SK-N-SH (cell line): Measurements from ENCODE around the gene MYO5C. TPM values are rescaled to one million over a fixed set of nuclear protein-coding genes. Genes with fewer than 3 reads are reported as not detected.

Source experiments
- CTCF ChIA-PET: fragments of 300-600, 350-600 bp; formaldehyde crosslinking; extraction: SDS; loops from one replicate; lab custom pipeline; 2021; lab: Yijun Ruan, JAX
- POLR2A ChIA-PET: fragments of 350-600 bp; sonication (Branson Sonifier 250); formaldehyde crosslinking; extraction: SDS; loops from one replicate; lab custom pipeline; 2020; ENCODE audit warnings: antibody characterized with exemption, inconsistent platforms; lab: Yijun Ruan, JAX
- DNase-seq: peaks from one replicate; pipeline ENCODE4 v3.0.0; 2012
- H2AFZ ChIP-seq: fragments of 200-600 bp; sonication (generic); 2 replicates; pipeline ENCODE4 v1.8.1; 2016; ENCODE audit warnings: antibody characterized with exemption, mild to moderate bottlenecking, low read depth
- H3F3A ChIP-seq: fragments of 200-600 bp; sonication (generic); replicated peaks from 2 replicates; pipeline ENCODE3; 2016; ENCODE audit warnings: antibody characterized with exemption, mild to moderate bottlenecking; ENCODE audit not compliant: insufficient read depth
- H3K27ac ChIP-seq, 2 experiments: fragments of 200-500 bp in 1 of 2; fragments of 200-600 bp in 1 of 2; sonication (Bioruptor generic) in 1 of 2; sonication (generic), shearing (Covaris generic) in 1 of 2; 2 replicates each; pipeline versions ENCODE4 v1.5.1 to v1.6.1; 2014 to 2016; ENCODE audit warnings: low read depth in 2 of 2, inconsistent platforms in 1 of 2, low read length in 1 of 2, mild to moderate bottlenecking in 1 of 2, mixed read lengths in 1 of 2
- H3K27me3 ChIP-seq: fragments of 200-600 bp; sonication (generic), shearing (Covaris generic); 2 replicates; pipeline ENCODE4 v1.6.1; 2016; ENCODE audit warnings: mixed run types; ENCODE audit not compliant: insufficient read depth
- H3K36me3 ChIP-seq, 2 experiments: fragments of 200-500 bp in 1 of 2; fragments of 200-600 bp in 1 of 2; sonication (Bioruptor generic) in 1 of 2; sonication (generic) in 1 of 2; replicated peaks in 1 of 2; 2 replicates each; pipeline versions ENCODE3 to v1.5.1; 2014 to 2016; ENCODE audit warnings: low read length in 1 of 2, mild to moderate bottlenecking in 1 of 2; ENCODE audit not compliant: insufficient read depth in 2 of 2, control insufficient read depth in 1 of 2
- H3K4me1 ChIP-seq, 2 experiments: fragments of 200-500 bp in 1 of 2; fragments of 200-600 bp in 1 of 2; sonication (Bioruptor generic) in 1 of 2; sonication (generic), shearing (Covaris generic) in 1 of 2; 2 replicates each; pipeline versions ENCODE4 v1.5.1 to v1.6.1; 2014 to 2016; ENCODE audit warnings: low read depth in 1 of 2, low read length in 1 of 2, mixed run types in 1 of 2; ENCODE audit not compliant: insufficient read depth in 2 of 2, control insufficient read depth in 1 of 2
- H3K4me2 ChIP-seq: fragments of 200-600 bp; sonication (generic), shearing (Covaris generic); 2 replicates; pipeline ENCODE4 v1.6.1; 2017; ENCODE audit warnings: mixed run types
- H3K4me3 ChIP-seq, 2 experiments: fragments of 200-500 bp in 1 of 2; fragments of 200-600 bp in 1 of 2; sonication (Bioruptor generic) in 1 of 2; sonication (generic), shearing (Covaris generic) in 1 of 2; 2 replicates each; pipeline versions ENCODE4 v1.5.1 to v1.8.1; 2014 to 2016; ENCODE audit warnings: low read depth in 2 of 2, inconsistent platforms in 1 of 2, low read length in 1 of 2, mild to moderate bottlenecking in 1 of 2, mixed read lengths in 1 of 2, moderate library complexity in 1 of 2
- H3K79me2 ChIP-seq: fragments of 200-600 bp; sonication (generic); 2 replicates; pipeline ENCODE4 v1.8.1; 2017; ENCODE audit warnings: mild to moderate bottlenecking; ENCODE audit not compliant: insufficient read depth
- H3K9ac ChIP-seq: fragments of 200-600 bp; sonication (generic); 2 replicates; pipeline ENCODE4 v1.6.1; 2017; ENCODE audit warnings: mixed run types
- H3K9me2 ChIP-seq: fragments of 200-600 bp; sonication (generic); 2 replicates; pipeline ENCODE4 v1.6.1; 2017; ENCODE audit warnings: mixed run types
- H3K9me3 ChIP-seq: fragments of 200-600 bp; sonication (generic); 2 replicates; pipeline ENCODE4 v1.6.1; 2017; ENCODE audit warnings: mixed run types, mild to moderate bottlenecking, moderate library complexity
- H4K20me1 ChIP-seq: fragments of 200-600 bp; sonication (generic); 2 replicates; pipeline ENCODE4 v1.6.1; 2017; ENCODE audit warnings: mild to moderate bottlenecking, mixed run types; ENCODE audit not compliant: insufficient read depth
- CHD2 ChIP-seq: fragments of 150-350 bp; IDR thresholded peaks from 2 replicates; pipeline ENCODE4 v1.6.1; 2018; ENCODE audit warnings: low read length; ENCODE audit not compliant: partially characterized antibody
- EZH2phosphoT487 ChIP-seq: fragments of 200-600 bp; sonication (generic); IDR thresholded peaks from 2 replicates; pipeline ENCODE4 v1.6.1; 2017; ENCODE audit warnings: low read depth, mixed run types, mild to moderate bottlenecking, antibody characterized with exemption, moderate library complexity, borderline replicate concordance
- FOSL2 ChIP-seq: IDR thresholded peaks from 2 replicates; pipeline ENCODE4 v1.4.0; 2012; ENCODE audit warnings: low read depth, mild to moderate bottlenecking, moderate library complexity, borderline replicate concordance
- GABPA ChIP-seq: IDR thresholded peaks from 2 replicates; pipeline ENCODE4 v1.4.0; 2012; ENCODE audit warnings: low read depth, mild to moderate bottlenecking
- GATA2 ChIP-seq: sonication (generic); formaldehyde crosslinking; IDR thresholded peaks from 2 replicates; pipeline ENCODE4 v1.5.0; 2020; ENCODE audit warnings: mild to moderate bottlenecking, missing genetic modification reagents
- JUND ChIP-seq: IDR thresholded peaks from 2 replicates; pipeline ENCODE4 v1.4.0; 2012
- MXI1 ChIP-seq: IDR thresholded peaks from 2 replicates; pipeline ENCODE4 v1.6.1; 2012; ENCODE audit warnings: mild to moderate bottlenecking, low read depth, low read length, improper control_type of control experiment
- NRF1 ChIP-seq: IDR thresholded peaks from 2 replicates; pipeline ENCODE4 v1.6.1; 2012; ENCODE audit warnings: low read depth, mild to moderate bottlenecking, low read length
- POLR2AphosphoS5 ChIP-seq: IDR thresholded peaks from 2 replicates; pipeline ENCODE4 v1.6.1; 2012; ENCODE audit warnings: low read depth, low read length
- SIN3A ChIP-seq: IDR thresholded peaks from 2 replicates; pipeline ENCODE4 v1.6.1; 2012; ENCODE audit warnings: low read depth, mild to moderate bottlenecking, low read length, moderate library complexity, borderline replicate concordance
- SMC3 ChIP-seq: IDR thresholded peaks from 2 replicates; pipeline ENCODE4 v1.6.1; 2012; ENCODE audit warnings: low read depth, low read length, improper control_type of control experiment
- TAF1 ChIP-seq: IDR thresholded peaks from 2 replicates; pipeline ENCODE4 v1.6.1; 2012; ENCODE audit warnings: low read depth, mild to moderate bottlenecking, low read length, moderate library complexity, borderline replicate concordance
- YY1 ChIP-seq: IDR thresholded peaks from 2 replicates; pipeline ENCODE4 v1.4.0; 2012; ENCODE audit warnings: low read depth, mild to moderate bottlenecking
- WGBS: methylation state at CpG from one replicate; pipeline ENCODE4 v1.1.6; 2017; ENCODE audit warnings: low lambda C conversion rate; 5-methylcytosine and 5-hydroxymethylcytosine counted together
- polyA plus RNA-seq, 3 experiments: library from polyadenylated mRNA; depleted of rRNA; stranded (reverse); fragments of >200 nt; gene quantifications; 2 replicates each; pipeline ENCODE4 v1.2.3, GENCODE V29; 2012
- TF ChIP-seq, protein P1 (sequence below): IDR thresholded peaks from 2 replicates; pipeline ENCODE4 v1.4.0; 2012; ENCODE audit warnings: low read depth, borderline replicate concordance
- TF ChIP-seq, protein P2 (sequence below): IDR thresholded peaks from 2 replicates; pipeline ENCODE4 v1.6.1; 2012; ENCODE audit warnings: mild to moderate bottlenecking, low read depth, low read length, moderate library complexity
- TF ChIP-seq, protein P3 (sequence below): IDR thresholded peaks from 2 replicates; pipeline ENCODE4 v1.4.0; 2012; ENCODE audit warnings: low read depth
- TF ChIP-seq, protein P4 (sequence below): IDR thresholded peaks from 2 replicates; pipeline ENCODE4 v1.4.0; 2012; ENCODE audit warnings: low read depth, borderline replicate concordance
- TF ChIP-seq, protein P5 (sequence below): fragments of 150-350 bp; IDR thresholded peaks from 2 replicates; pipeline ENCODE4 v1.6.1; 2016; ENCODE audit warnings: mild to moderate bottlenecking, low read depth, low read length

The MYO5C gene
- polyA plus RNA-seq, 1 of the 3 experiments (the other 2 are of a cell fraction) = 0.99 TPM

DNA sequence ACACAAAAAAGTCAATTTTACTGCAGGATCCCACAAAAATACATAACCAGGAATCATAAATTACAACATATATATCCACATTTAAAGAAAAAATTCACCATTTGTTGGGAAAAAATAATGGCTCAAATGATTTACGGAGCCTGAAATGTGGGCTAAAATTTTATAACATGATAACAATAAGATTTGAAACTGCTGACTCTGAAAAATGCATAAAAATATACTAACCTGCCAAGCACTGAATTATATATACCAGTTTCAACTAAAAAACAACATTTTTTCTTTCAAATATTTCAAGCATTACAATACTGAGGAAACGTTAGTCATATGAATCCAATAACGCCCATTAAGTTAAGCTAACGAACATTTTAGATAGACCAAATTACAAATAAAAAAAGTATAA lies 12.2 kb upstream of the MYO5C start:
- Histone ChIP-seq H3K27me3 (no peaks in the 10 kb centered on the region), H3K9me3 (no peaks in the 10 kb centered on the region), H2AFZ (no peak overlapping the region), H3K4me2 (no peak overlapping the region), H3K4me3 (no peak overlapping the region), H4K20me1 (no peaks in the 10 kb centered on the region), H3K9me2 (no peaks in the 10 kb centered on the region), H3K79me2 (no peaks in the 10 kb centered on the region), H3F3A (no peaks in the 10 kb centered on the region), H3K4me1 (peaks cover 0 to 4% of the 10 kb centered on the region in 2 experiments; a peak in 1 of 4 replicates)
- no peak for DNase-seq
- POLR2A ChIA-PET = no interaction called here
- 96% methylated on average over 4 of the region's 4 CpGs for WGBS
- TF ChIP-seq GABPA (no peak), SMC3 (no peak), NRF1 (no peak), GATA2 (CRISPR knock-in tag) (no peak), FOSL2 (no peak), POLR2AphosphoS5 (no peak)
- TF ChIP-seq, protein P1, sequence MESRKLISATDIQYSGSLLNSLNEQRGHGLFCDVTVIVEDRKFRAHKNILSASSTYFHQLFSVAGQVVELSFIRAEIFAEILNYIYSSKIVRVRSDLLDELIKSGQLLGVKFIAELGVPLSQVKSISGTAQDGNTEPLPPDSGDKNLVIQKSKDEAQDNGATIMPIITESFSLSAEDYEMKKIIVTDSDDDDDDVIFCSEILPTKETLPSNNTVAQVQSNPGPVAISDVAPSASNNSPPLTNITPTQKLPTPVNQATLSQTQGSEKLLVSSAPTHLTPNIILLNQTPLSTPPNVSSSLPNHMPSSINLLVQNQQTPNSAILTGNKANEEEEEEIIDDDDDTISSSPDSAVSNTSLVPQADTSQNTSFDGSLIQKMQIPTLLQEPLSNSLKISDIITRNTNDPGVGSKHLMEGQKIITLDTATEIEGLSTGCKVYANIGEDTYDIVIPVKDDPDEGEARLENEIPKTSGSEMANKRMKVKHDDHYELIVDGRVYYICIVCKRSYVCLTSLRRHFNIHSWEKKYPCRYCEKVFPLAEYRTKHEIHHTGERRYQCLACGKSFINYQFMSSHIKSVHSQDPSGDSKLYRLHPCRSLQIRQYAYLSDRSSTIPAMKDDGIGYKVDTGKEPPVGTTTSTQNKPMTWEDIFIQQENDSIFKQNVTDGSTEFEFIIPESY = no peak
- TF ChIP-seq, protein P2, sequence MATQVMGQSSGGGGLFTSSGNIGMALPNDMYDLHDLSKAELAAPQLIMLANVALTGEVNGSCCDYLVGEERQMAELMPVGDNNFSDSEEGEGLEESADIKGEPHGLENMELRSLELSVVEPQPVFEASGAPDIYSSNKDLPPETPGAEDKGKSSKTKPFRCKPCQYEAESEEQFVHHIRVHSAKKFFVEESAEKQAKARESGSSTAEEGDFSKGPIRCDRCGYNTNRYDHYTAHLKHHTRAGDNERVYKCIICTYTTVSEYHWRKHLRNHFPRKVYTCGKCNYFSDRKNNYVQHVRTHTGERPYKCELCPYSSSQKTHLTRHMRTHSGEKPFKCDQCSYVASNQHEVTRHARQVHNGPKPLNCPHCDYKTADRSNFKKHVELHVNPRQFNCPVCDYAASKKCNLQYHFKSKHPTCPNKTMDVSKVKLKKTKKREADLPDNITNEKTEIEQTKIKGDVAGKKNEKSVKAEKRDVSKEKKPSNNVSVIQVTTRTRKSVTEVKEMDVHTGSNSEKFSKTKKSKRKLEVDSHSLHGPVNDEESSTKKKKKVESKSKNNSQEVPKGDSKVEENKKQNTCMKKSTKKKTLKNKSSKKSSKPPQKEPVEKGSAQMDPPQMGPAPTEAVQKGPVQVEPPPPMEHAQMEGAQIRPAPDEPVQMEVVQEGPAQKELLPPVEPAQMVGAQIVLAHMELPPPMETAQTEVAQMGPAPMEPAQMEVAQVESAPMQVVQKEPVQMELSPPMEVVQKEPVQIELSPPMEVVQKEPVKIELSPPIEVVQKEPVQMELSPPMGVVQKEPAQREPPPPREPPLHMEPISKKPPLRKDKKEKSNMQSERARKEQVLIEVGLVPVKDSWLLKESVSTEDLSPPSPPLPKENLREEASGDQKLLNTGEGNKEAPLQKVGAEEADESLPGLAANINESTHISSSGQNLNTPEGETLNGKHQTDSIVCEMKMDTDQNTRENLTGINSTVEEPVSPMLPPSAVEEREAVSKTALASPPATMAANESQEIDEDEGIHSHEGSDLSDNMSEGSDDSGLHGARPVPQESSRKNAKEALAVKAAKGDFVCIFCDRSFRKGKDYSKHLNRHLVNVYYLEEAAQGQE = no peak
- TF ChIP-seq, protein P3, sequence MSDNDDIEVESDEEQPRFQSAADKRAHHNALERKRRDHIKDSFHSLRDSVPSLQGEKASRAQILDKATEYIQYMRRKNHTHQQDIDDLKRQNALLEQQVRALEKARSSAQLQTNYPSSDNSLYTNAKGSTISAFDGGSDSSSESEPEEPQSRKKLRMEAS = no peak
- TF ChIP-seq, protein P4, sequence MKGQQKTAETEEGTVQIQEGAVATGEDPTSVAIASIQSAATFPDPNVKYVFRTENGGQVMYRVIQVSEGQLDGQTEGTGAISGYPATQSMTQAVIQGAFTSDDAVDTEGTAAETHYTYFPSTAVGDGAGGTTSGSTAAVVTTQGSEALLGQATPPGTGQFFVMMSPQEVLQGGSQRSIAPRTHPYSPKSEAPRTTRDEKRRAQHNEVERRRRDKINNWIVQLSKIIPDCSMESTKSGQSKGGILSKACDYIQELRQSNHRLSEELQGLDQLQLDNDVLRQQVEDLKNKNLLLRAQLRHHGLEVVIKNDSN = no peak
- TF ChIP-seq, all 33 proteins: peak for 0
- Histone ChIP-seq H3K36me3 (peaks cover 1 to 5% of the 10 kb centered on the region in 2 experiments), H3K9ac (no peak overlapping the region), H3K27ac (no peak overlapping the region)
- CTCF ChIA-PET = interaction anchor here (0.6 to 1.1 kb wide), 2 partner anchors 23 to 344 kb away, joined by 3 read pairs; no protein-coding TSS in a partner anchor

DNA sequence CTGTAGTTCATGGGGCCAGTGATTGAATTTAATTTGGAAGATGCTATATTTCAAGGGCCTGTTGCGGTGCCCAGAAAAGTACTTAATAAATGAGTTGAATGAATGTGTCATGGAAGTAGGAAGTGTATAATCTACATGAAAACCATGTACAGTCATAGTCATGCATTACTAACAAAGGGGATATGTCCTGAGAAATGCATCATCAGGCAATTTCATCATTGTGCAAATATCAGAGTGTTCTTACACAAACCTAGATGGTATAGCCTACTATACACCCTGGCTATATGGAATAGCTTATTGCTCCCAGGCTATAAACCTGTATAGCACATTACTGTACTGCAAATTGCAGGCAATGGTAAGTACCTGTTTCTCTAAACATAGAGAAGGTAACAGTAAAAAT lies 10.7 kb upstream of the MYO5C start:
- peaks cover 0 to 2% of the 10 kb centered on the region in 2 experiments for H3K36me3 ChIP-seq
- no peaks in the 10 kb centered on the region for H3K9me3 ChIP-seq
- H3K4me1 ChIP-seq = peaks cover 0 to 4% of the 10 kb centered on the region in 2 experiments; a peak in 1 of 4 replicates
- no peak for DNase-seq
- no peak overlapping the region for H3K27ac ChIP-seq
- no peak overlapping the region for H3K4me2 ChIP-seq
- no peaks in the 10 kb centered on the region for H3K27me3 ChIP-seq
- WGBS = 85% methylated on average over 1 of the region's 1 CpG
- no peaks in the 10 kb centered on the region for H3K9me2 ChIP-seq
- no peaks in the 10 kb centered on the region for H3K79me2 ChIP-seq
- no peak overlapping the region for H2AFZ ChIP-seq
- CTCF ChIA-PET = no interaction called here
- POLR2A ChIA-PET = no interaction called here
- no peaks in the 10 kb centered on the region for H4K20me1 ChIP-seq
- H3K9ac ChIP-seq = no peak overlapping the region
- no peak overlapping the region for H3K4me3 ChIP-seq
- H3F3A ChIP-seq = no peaks in the 10 kb centered on the region
- TF ChIP-seq JUND = no peak
- no peak for TF ChIP-seq TAF1
- TF ChIP-seq YY1 = no peak
- TF ChIP-seq MXI1 = no peak
- TF ChIP-seq SIN3A = no peak
- TF ChIP-seq CHD2 = no peak
- TF ChIP-seq, protein P5, sequence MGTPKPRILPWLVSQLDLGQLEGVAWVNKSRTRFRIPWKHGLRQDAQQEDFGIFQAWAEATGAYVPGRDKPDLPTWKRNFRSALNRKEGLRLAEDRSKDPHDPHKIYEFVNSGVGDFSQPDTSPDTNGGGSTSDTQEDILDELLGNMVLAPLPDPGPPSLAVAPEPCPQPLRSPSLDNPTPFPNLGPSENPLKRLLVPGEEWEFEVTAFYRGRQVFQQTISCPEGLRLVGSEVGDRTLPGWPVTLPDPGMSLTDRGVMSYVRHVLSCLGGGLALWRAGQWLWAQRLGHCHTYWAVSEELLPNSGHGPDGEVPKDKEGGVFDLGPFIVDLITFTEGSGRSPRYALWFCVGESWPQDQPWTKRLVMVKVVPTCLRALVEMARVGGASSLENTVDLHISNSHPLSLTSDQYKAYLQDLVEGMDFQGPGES = no peak
- TF ChIP-seq NRF1 = no peak
- TF ChIP-seq EZH2phosphoT487 = no peak
- TF ChIP-seq, protein P1 = no peak
